Activated effector memory CD4-positive, alpha-beta T cell treated with Interleukin-2 at 50 U/mL for 16 hours (primary cell): ENCODE measurements around the gene TBC1D1.
"Not testable (repeated sequence)": the region's sequence is repeated elsewhere in the genome, so short reads cannot be mapped to it uniquely, and the experiment has no call there.

Experiments
- DNase-seq: peaks from one replicate; pipeline ENCODE4 v3.0.0-alpha.2; 2020

Gene TBC1D1

GRCh38 chr4:37889849-37890800, 759 bp upstream of the TBC1D1 start:
- DNase-seq, result peak; percentile 17

GRCh38 chr4:37891260-37892159, 626 bp downstream of the TBC1D1 start:
- DNase-seq, result peak; percentile 47

GRCh38 chr4:37892641-37893040, 1.8 kb downstream of the TBC1D1 start:
- peak; percentile 20 for DNase-seq

GRCh38 chr4:37893164-37893563, 2.3 kb downstream of the TBC1D1 start:
- no peak for DNase-seq

- no peak for DNase-seq
Measured at GRCh38 chr4:37895271-37895670, 4.4 kb downstream of the TBC1D1 start.

- no peak for DNase-seq
Measured at GRCh38 chr4:37896206-37896860, 5.4 kb downstream of the TBC1D1 start.

GRCh38 chr4:37902212-37902611, 11.3 kb downstream of the TBC1D1 start:
- no peak for DNase-seq

GRCh38 chr4:37902738-37903693, 12.1 kb downstream of the TBC1D1 start:
- DNase-seq, result no peak

GRCh38 chr4:37903901-37904300, 13.0 kb downstream of the TBC1D1 start:
- DNase-seq, result no peak

- no peak for DNase-seq
Measured at GRCh38 chr4:37904824-37905223, 13.9 kb downstream of the TBC1D1 start.

- no peak for DNase-seq
Measured at GRCh38 chr4:37905533-37906169, 14.8 kb downstream of the TBC1D1 start.

- no peak for DNase-seq
Measured at GRCh38 chr4:37908488-37909331, 17.8 kb downstream of the TBC1D1 start.

GRCh38 chr4:37909332-37910090, 18.6 kb downstream of the TBC1D1 start:
- DNase-seq, result no peak

GRCh38 chr4:37910091-37910486, 19.2 kb downstream of the TBC1D1 start:
- DNase-seq, result no peak

- DNase-seq, result no peak
Measured at GRCh38 chr4:37914539-37914938, 23.7 kb downstream of the TBC1D1 start.

- no peak for DNase-seq
Measured at GRCh38 chr4:37917388-37917787, 26.5 kb downstream of the TBC1D1 start.

- no peak for DNase-seq
Measured at GRCh38 chr4:37918653-37919052, 27.8 kb downstream of the TBC1D1 start.

GRCh38 chr4:37922328-37922727, 31.4 kb downstream of the TBC1D1 start:
- DNase-seq, result no peak

GRCh38 chr4:37923089-37923488, 32.2 kb downstream of the TBC1D1 start:
- DNase-seq, result not testable (repeated sequence)

GRCh38 chr4:37924946-37925345, 34.1 kb downstream of the TBC1D1 start:
- DNase-seq, result no peak
